Mesendoderm (in vitro differentiated cells): ENCODE results near the gene ADAM15.

Experiments used
- DNase-seq: peaks from one replicate; pipeline ENCODE4 v3.0.0; 2013
- H2AK5ac ChIP-seq: 2 replicates; pipeline ENCODE4 v1.6.1; 2013; ENCODE audit warnings: low read length, inconsistent platforms
- H2BK120ac ChIP-seq: 2 replicates; pipeline ENCODE4 v1.6.1; 2013; ENCODE audit warnings: low read depth, mild to moderate bottlenecking, low read length, moderate library complexity, mixed read lengths
- H2BK15ac ChIP-seq: replicated peaks from 2 replicates; pipeline ENCODE4 v1.6.1; 2013; ENCODE audit warnings: low read depth, mild to moderate bottlenecking, moderate library complexity
- H2BK5ac ChIP-seq: 2 replicates; pipeline ENCODE4 v1.6.1; 2013; ENCODE audit warnings: low read length, inconsistent platforms
- H3K18ac ChIP-seq: 2 replicates; pipeline ENCODE4 v1.6.1; 2013; ENCODE audit warnings: mild to moderate bottlenecking, low read length, mixed read lengths
- H3K23ac ChIP-seq: one replicate; pipeline ENCODE4 v1.6.1; 2013; ENCODE audit warnings: low read length
- H3K27ac ChIP-seq: 2 replicates; pipeline ENCODE4 v1.5.1; 2013; ENCODE audit warnings: low read depth, mild to moderate bottlenecking, inconsistent platforms, low read length, moderate library complexity
- H3K27me3 ChIP-seq: 2 replicates; pipeline ENCODE4 v1.6.1; 2013; ENCODE audit warnings: low read length, control low read depth, mild to moderate bottlenecking, inconsistent platforms; ENCODE audit not compliant: insufficient read depth, poor library complexity
- H3K36me3 ChIP-seq: 2 replicates; pipeline ENCODE4 v1.6.1; 2013; ENCODE audit warnings: low read length, inconsistent platforms; ENCODE audit not compliant: control insufficient read depth, insufficient read depth
- H3K4ac ChIP-seq: one replicate; pipeline ENCODE4 v1.6.1; 2013; ENCODE audit warnings: low read depth, mild to moderate bottlenecking, low read length, moderate library complexity
- H3K4me1 ChIP-seq: 2 replicates; pipeline ENCODE4 v1.6.1; 2013; ENCODE audit warnings: low read depth, low read length, inconsistent platforms; ENCODE audit not compliant: control insufficient read depth
- H3K4me2 ChIP-seq: 2 replicates; pipeline ENCODE4 v1.6.1; 2013; ENCODE audit warnings: low read length
- H3K4me3 ChIP-seq: 2 replicates; pipeline ENCODE4 v1.5.1; 2013; ENCODE audit warnings: mild to moderate bottlenecking, low read length
- H3K56ac ChIP-seq: one replicate; pipeline ENCODE4 v1.6.1; 2013; ENCODE audit warnings: low read length
- H3K79me1 ChIP-seq: 2 replicates; pipeline ENCODE4 v1.6.1; 2013; ENCODE audit warnings: low read length, inconsistent platforms
- H3K79me2 ChIP-seq: 2 replicates; pipeline ENCODE4 v1.6.1; 2013; ENCODE audit warnings: mild to moderate bottlenecking, low read length; ENCODE audit not compliant: control insufficient read depth, insufficient read depth
- H3K9ac ChIP-seq: 2 replicates; pipeline ENCODE4 v1.6.1; 2013; ENCODE audit warnings: low read length, inconsistent platforms
- H4K5ac ChIP-seq: one replicate; pipeline ENCODE4 v1.6.1; 2013; ENCODE audit warnings: low read length
- H4K8ac ChIP-seq: one replicate; pipeline ENCODE4 v1.6.1; 2013; ENCODE audit warnings: low read depth, mild to moderate bottlenecking, control low read depth, low read length, moderate library complexity
- WGBS: extraction: QIAGEN DNeasy Blood & Tissue Kit; methylation state at CpG from one replicate; pipeline ENCODE4 v1.1.7; 2013; ENCODE audit warnings: low lambda C conversion rate, missing lambda C conversion rate; ENCODE audit not compliant: insufficient coverage; ENCODE audit errors: extremely low coverage; 5-methylcytosine and 5-hydroxymethylcytosine counted together

The ADAM15 gene

GRCh38 chr1:155018617-155019348 lies 32.3 kb upstream of the ADAM15 start:
- no peaks in the 10 kb centered on the region for H3K79me1 ChIP-seq
- no peak overlapping the region for H3K9ac ChIP-seq
- H3K27me3 ChIP-seq, result no peaks in the 10 kb centered on the region
- no peak overlapping the region for H3K4me2 ChIP-seq
- peaks cover 8% of the 10 kb centered on the region for H3K4me1 ChIP-seq
- H3K23ac ChIP-seq, result no peak overlapping the region
- H2AK5ac ChIP-seq, result no peak overlapping the region
- no peak overlapping the region for H4K5ac ChIP-seq
- no peak overlapping the region for H2BK15ac ChIP-seq
- no peak overlapping the region for H3K4ac ChIP-seq
- H3K4me3 ChIP-seq, result no peak overlapping the region
- H3K36me3 ChIP-seq, result no peaks in the 10 kb centered on the region
- DNase-seq, result no peak
- no peak overlapping the region for H3K56ac ChIP-seq
- H3K79me2 ChIP-seq, result no peaks in the 10 kb centered on the region
- H2BK120ac ChIP-seq, result no peak overlapping the region
- no peak overlapping the region for H3K27ac ChIP-seq
- H4K8ac ChIP-seq, result no peak overlapping the region
- H2BK5ac ChIP-seq, result no peak overlapping the region
- no CpG with 5 or more reads among the region's 8 CpGs for WGBS
- no peak overlapping the region for H3K18ac ChIP-seq

DNA sequence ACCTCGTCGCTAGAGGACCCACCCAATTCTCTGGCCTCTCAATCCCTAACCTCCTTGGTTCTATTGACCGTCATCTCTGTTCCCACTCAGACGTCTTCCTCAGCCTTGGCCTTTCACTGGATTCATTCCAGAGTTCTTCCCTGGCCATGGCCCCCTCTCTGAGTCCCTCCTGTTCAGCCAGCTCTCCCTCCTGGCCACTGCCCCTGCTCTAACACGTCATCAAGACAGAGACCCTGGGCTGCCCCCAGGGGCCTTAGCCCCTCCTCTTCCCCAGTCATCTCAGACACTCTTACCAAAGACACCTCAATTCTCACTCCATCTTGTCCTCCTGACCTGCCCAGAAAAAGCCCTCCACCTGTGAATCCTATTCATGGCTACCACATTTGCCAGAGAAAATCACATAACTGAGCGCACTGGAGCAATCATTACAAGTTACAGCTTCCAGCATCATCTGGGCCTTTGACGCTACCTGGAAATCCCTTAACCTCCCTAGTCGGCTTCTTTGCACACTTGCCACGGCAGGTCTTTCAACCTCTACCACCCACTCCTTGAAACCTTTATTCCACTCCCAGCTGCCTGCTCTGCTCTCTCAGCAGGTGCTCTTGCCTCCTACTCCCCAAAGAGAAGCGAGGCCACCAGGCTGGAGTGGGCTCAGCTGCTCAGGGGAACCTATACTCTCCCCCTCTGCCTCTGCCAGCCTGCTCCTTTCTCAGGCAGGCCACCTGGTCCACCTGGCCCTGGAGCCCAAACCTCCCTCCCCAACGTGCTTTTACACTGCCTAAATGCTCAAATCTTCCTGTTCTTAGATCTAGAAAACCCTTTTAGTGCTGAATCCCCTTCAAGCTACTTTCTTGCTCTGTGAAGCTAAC lies 31.5 kb upstream of the ADAM15 start:
- Histone ChIP-seq H3K79me1 (no peaks in the 10 kb centered on the region), H2BK5ac (no peak overlapping the region), H2AK5ac (no peak overlapping the region), H3K79me2 (no peaks in the 10 kb centered on the region), H3K27me3 (no peaks in the 10 kb centered on the region), H3K27ac (no peak overlapping the region), H3K23ac (no peak overlapping the region), H3K56ac (no peak overlapping the region), H2BK15ac (no peak overlapping the region), H3K9ac (no peak overlapping the region), H3K4ac (no peak overlapping the region), H4K5ac (no peak overlapping the region), H3K18ac (no peak overlapping the region), H2BK120ac (no peak overlapping the region), H3K4me3 (no peak overlapping the region), H4K8ac (no peak overlapping the region), H3K4me2 (no peak overlapping the region), H3K36me3 (no peaks in the 10 kb centered on the region), H3K4me1 (peaks cover 5% of the 10 kb centered on the region)
- DNase-seq, result no peak
- no CpG with 5 or more reads among the region's 11 CpGs for WGBS

- Histone ChIP-seq H3K79me1 (no peaks in the 10 kb centered on the region), H3K4me2 (no peak overlapping the region), H3K79me2 (no peaks in the 10 kb centered on the region), H2AK5ac (no peak overlapping the region), H3K23ac (no peak overlapping the region), H3K27me3 (no peaks in the 10 kb centered on the region), H2BK15ac (no peak overlapping the region), H2BK5ac (no peak overlapping the region), H4K8ac (no peak overlapping the region), H3K36me3 (no peaks in the 10 kb centered on the region), H3K27ac (no peak overlapping the region), H2BK120ac (no peak overlapping the region), H3K18ac (no peak overlapping the region), H3K4me3 (no peak overlapping the region), H3K9ac (no peak overlapping the region), H4K5ac (no peak overlapping the region), H3K56ac (no peak overlapping the region), H3K4me1 (peaks cover 3% of the 10 kb centered on the region), H3K4ac (no peak overlapping the region)
- no CpG with 5 or more reads among the region's 8 CpGs for WGBS
- peak; percentile 42 for DNase-seq
Observed at GRCh38 chr1:155022136-155022926, 28.8 kb upstream of the ADAM15 start.

GRCh38 chr1:155022927-155023236 lies 28.2 kb upstream of the ADAM15 start:
- DNase-seq, result no peak
- Histone ChIP-seq H2BK5ac (no peak overlapping the region), H3K79me2 (no peaks in the 10 kb centered on the region), H3K27me3 (no peaks in the 10 kb centered on the region), H3K36me3 (no peaks in the 10 kb centered on the region), H3K79me1 (no peaks in the 10 kb centered on the region), H2BK15ac (no peak overlapping the region), H3K9ac (no peak overlapping the region), H2BK120ac (no peak overlapping the region), H3K56ac (no peak overlapping the region), H2AK5ac (no peak overlapping the region), H3K23ac (no peak overlapping the region), H3K4me1 (no peaks in the 10 kb centered on the region), H3K4me2 (no peak overlapping the region), H3K18ac (no peak overlapping the region), H4K5ac (no peak overlapping the region), H3K4ac (no peak overlapping the region), H3K27ac (no peak overlapping the region), H3K4me3 (no peak overlapping the region), H4K8ac (no peak overlapping the region)
- no CpG with 5 or more reads among the region's 4 CpGs for WGBS

- Histone ChIP-seq H3K4me1 (no peaks in the 10 kb centered on the region), H2BK15ac (no peak overlapping the region), H3K27ac (no peak overlapping the region), H3K4ac (no peak overlapping the region), H3K4me2 (no peak overlapping the region), H3K36me3 (no peaks in the 10 kb centered on the region), H4K8ac (no peak overlapping the region), H3K4me3 (no peak overlapping the region), H3K27me3 (no peaks in the 10 kb centered on the region), H3K9ac (no peak overlapping the region), H2BK5ac (no peak overlapping the region), H3K23ac (no peak overlapping the region), H4K5ac (no peak overlapping the region), H3K79me1 (no peaks in the 10 kb centered on the region), H3K56ac (no peak overlapping the region), H3K79me2 (no peaks in the 10 kb centered on the region), H2BK120ac (no peak overlapping the region), H2AK5ac (no peak overlapping the region), H3K18ac (no peak overlapping the region)
- no CpG with 5 or more reads among the region's 5 CpGs for WGBS
- no peak for DNase-seq
Observed at GRCh38 chr1:155023627-155024026, 27.5 kb upstream of the ADAM15 start.
